IPS-18c (cell line): ENCODE data around the gene MICA.

ENCODE experiments used
- H3K4me3 ChIP-seq: 2 replicates; pipeline ENCODE4 v1.7.0; 2013; ENCODE audit warnings: low read depth, mild to moderate bottlenecking, low read length, moderate library complexity; ENCODE audit not compliant: insufficient read depth
- H3K9me3 ChIP-seq: one replicate; pipeline ENCODE4 v1.6.1; 2013; ENCODE audit warnings: mild to moderate bottlenecking, low read length, moderate library complexity; ENCODE audit not compliant: control insufficient read depth, insufficient read depth

The MICA gene

DNA sequence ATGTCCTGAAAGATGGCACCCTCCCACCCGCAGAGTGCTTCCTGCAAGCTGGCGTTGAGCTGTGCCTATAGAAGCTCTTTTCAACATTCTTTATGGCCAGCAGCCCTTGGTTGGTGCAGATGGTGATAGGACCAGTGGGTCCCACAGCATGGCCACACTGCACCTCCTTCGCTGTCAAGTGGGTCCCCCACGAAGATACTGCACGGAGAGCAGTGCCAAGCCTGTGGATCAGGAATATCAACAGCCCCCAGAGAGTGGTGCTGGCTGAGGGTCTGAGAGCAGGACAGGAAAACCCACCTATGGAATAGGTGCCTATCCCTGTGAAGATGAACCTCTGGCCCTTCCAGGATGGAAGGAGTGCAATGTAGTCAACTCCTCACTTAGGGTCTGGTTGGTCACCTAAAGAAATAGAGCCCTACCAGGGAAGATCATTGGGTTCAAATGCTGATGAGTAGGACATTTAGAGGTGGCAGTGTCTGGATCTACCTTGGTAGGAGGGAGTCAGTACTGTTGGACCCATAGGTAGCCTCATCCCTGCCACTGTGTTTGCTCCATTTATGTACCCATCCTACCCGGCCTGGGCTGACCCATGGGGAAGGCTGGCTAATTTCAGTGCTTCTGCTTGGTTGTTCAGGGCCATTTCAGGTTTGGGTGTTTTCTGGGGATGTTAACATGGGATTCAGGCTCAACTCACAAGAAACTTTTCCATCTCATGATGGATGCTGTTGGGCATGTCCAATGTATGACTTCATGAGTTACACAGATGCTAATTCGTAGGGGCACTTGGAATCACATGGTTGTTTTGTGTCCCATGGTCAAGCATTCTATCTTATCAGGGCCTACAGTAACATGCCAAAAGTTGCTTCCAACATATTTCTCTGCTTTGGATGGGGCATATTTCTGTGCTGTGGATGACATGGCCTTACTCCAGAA is 61.1 kb downstream of the MICA start:
- H3K4me3 ChIP-seq: no peak overlapping the region

More for the DNA sequence above, 61.1 kb downstream of the MICA start:
- H3K9me3 ChIP-seq: no peaks in the 10 kb centered on the region
